Measurements from ENCODE around the gene SEPTIN11.

- TF ChIP-seq CTCF (conservative IDR thresholded peaks at IDR 0.05 in 1 of 2, IDR thresholded peaks at IDR 0.05 in 1 of 2; ENCODE audit: low read depth in 1 of 2, low read length in 2 of 2) (no peak), EZH2 (IDR thresholded peaks at IDR 0.05; ENCODE audit: low read length, missing control alignments) (no peak)
These were observed 27.6 kb downstream of the SEPTIN11 start for GRCh38 chr4:76977113-76977512.

All from fibroblast of lung (primary cell).